H1 (cell line): ENCODE measurements around the gene ATP5F1C. TPM values are rescaled to one million over a fixed set of nuclear protein-coding genes. Genes with fewer than 3 reads are reported as not detected.

Source experiments
- CTCF ChIA-PET: fragments of 300-600 bp; sonication (Branson Sonifier 250); formaldehyde crosslinking; loops from one replicate; lab custom pipeline; 2021; ENCODE audit not compliant: partially characterized antibody; lab: Charles Lee
- POLR2A ChIA-PET: fragments of 300-600 bp; sonication (Branson Sonifier 250); formaldehyde crosslinking; loops from one replicate; lab custom pipeline; 2021; ENCODE audit warnings: inconsistent platforms; ENCODE audit not compliant: partially characterized antibody; lab: Charles Lee
- DNase-seq, 2 experiments: peaks; one replicate each; pipeline versions ENCODE4 v3.0.0 to v3.0.0-alpha.2; 2010 to 2022; ENCODE audit warnings: low spot score in 2 of 2, low read depth in 1 of 2, mixed read lengths in 1 of 2
- FAIRE-seq: peaks from 2 replicates; lab custom pipeline; 2011; peaks lifted over from hg19 to GRCh38; lab: Jason Lieb, UNC
- H2AFZ ChIP-seq: 2 replicates; pipeline ENCODE4 v1.8.1; 2012; ENCODE audit warnings: low read length, inconsistent platforms
- H2AK5ac ChIP-seq: 2 replicates; pipeline ENCODE4 v1.6.1; 2013; ENCODE audit warnings: low read depth, low read length
- H2BK120ac ChIP-seq: replicated peaks from 2 replicates; pipeline ENCODE3; 2013; ENCODE audit warnings: low read depth, low read length, inconsistent platforms
- H2BK12ac ChIP-seq: 2 replicates; pipeline ENCODE4 v1.6.1; 2013; ENCODE audit warnings: low read depth, low read length
- H2BK15ac ChIP-seq: 2 replicates; pipeline ENCODE4 v1.6.1; 2013; ENCODE audit warnings: low read length
- H2BK20ac ChIP-seq: 2 replicates; pipeline ENCODE4 v1.6.1; 2013; ENCODE audit warnings: low read length
- H2BK5ac ChIP-seq: 2 replicates; pipeline ENCODE4 v1.6.1; 2013; ENCODE audit warnings: low read depth, low read length
- H3K14ac ChIP-seq: 2 replicates; pipeline ENCODE4 v1.6.1; 2013; ENCODE audit warnings: inconsistent platforms; ENCODE audit not compliant: insufficient read length
- H3K18ac ChIP-seq: 2 replicates; pipeline ENCODE4 v1.6.1; 2013; ENCODE audit warnings: low read length; ENCODE audit errors: extremely low read depth
- H3K23ac ChIP-seq: 2 replicates; pipeline ENCODE4 v1.6.1; 2013; ENCODE audit warnings: inconsistent platforms; ENCODE audit not compliant: insufficient read length
- H3K23me2 ChIP-seq: 2 replicates; pipeline ENCODE4 v1.6.1; 2013; ENCODE audit warnings: low read depth, low read length
- H3K27ac ChIP-seq: 2 replicates; pipeline ENCODE4 v1.6.1; 2011; ENCODE audit warnings: low read depth, low read length, inconsistent platforms
- H3K27me3 ChIP-seq, 4 experiments: replicated peaks in 1 of 4; 1 replicate in 1 of 4; 2 replicates in 3 of 4; pipeline versions ENCODE4 v1.6.1 to v1.8.1; 2011 to 2013; ENCODE audit warnings: low read length in 3 of 4, mild to moderate bottlenecking in 3 of 4, inconsistent platforms in 2 of 4, mixed read lengths in 2 of 4, moderate library complexity in 1 of 4; ENCODE audit not compliant: control insufficient read depth in 3 of 4, insufficient read depth in 3 of 4; ENCODE audit errors: extremely low read depth in 1 of 4
- H3K36me3 ChIP-seq, 4 experiments: 2 replicates each; pipeline versions ENCODE4 v1.6.1 to v1.8.1; 2011 to 2013; ENCODE audit warnings: mild to moderate bottlenecking in 4 of 4, low read length in 3 of 4, moderate library complexity in 2 of 4, control low read depth in 1 of 4, inconsistent platforms in 1 of 4; ENCODE audit not compliant: insufficient read depth in 4 of 4, control insufficient read depth in 2 of 4
- H3K4ac ChIP-seq: replicated peaks from 2 replicates; pipeline ENCODE3; 2013; ENCODE audit warnings: low read length, low read depth, mixed read lengths, inconsistent platforms; ENCODE audit not compliant: insufficient read length
- H3K4me1 ChIP-seq, 4 experiments: replicated peaks in 1 of 4; 1 replicate in 1 of 4; 2 replicates in 3 of 4; pipeline versions ENCODE4 v1.6.1 to v1.8.1; 2011 to 2013; ENCODE audit warnings: low read length in 3 of 4, inconsistent platforms in 2 of 4, mixed read lengths in 1 of 4; ENCODE audit not compliant: insufficient read depth in 4 of 4, control insufficient read depth in 3 of 4
- H3K4me2 ChIP-seq, 2 experiments: 2 replicates each; pipeline versions ENCODE4 v1.6.1 to v1.8.1; 2011 to 2013; ENCODE audit warnings: low read depth in 2 of 2, low read length in 2 of 2, control low read depth in 1 of 2, inconsistent platforms in 1 of 2, mild to moderate bottlenecking in 1 of 2; ENCODE audit not compliant: insufficient read depth in 1 of 2
- H3K4me3 ChIP-seq, 4 experiments: fragments of 200-600, 300-600 bp in 1 of 4; sonication (generic), shearing (Covaris generic), sonication (Bioruptor Twin) in 1 of 4; 2 replicates each; pipeline versions ENCODE4 v1.5.1 to v1.8.1; 2011 to 2016; ENCODE audit warnings: low read length in 4 of 4, low read depth in 3 of 4, control low read depth in 2 of 4, inconsistent platforms in 2 of 4, mild to moderate bottlenecking in 2 of 4, mixed read lengths in 1 of 4, moderate library complexity in 1 of 4; ENCODE audit not compliant: insufficient read depth in 2 of 4; ENCODE audit errors: extremely low read depth in 1 of 4
- H3K56ac ChIP-seq: replicated peaks from 2 replicates; pipeline ENCODE3; 2013; ENCODE audit warnings: low read depth, mild to moderate bottlenecking, mixed read lengths, low read length, inconsistent platforms; ENCODE audit not compliant: insufficient read length
- H3K79me1 ChIP-seq: 2 replicates; pipeline ENCODE4 v1.6.1; 2013; ENCODE audit warnings: low read depth, low read length, control low read depth
- H3K79me2 ChIP-seq, 2 experiments: 2 replicates each; pipeline versions ENCODE4 v1.6.1 to v1.8.1; 2012 to 2013; ENCODE audit warnings: low read length in 2 of 2, mild to moderate bottlenecking in 2 of 2, inconsistent platforms in 1 of 2; ENCODE audit not compliant: insufficient read depth in 2 of 2, control insufficient read depth in 1 of 2
- H3K9ac ChIP-seq, 4 experiments: replicated peaks in 1 of 4; 1 replicate in 1 of 4; 2 replicates in 3 of 4; pipeline versions ENCODE4 v1.6.1 to v1.8.1; 2011 to 2013; ENCODE audit warnings: low read depth in 3 of 4, low read length in 3 of 4, control low read depth in 2 of 4, mild to moderate bottlenecking in 2 of 4, moderate library complexity in 2 of 4, inconsistent platforms in 1 of 4; ENCODE audit errors: extremely low read depth in 1 of 4
- H3K9me3 ChIP-seq, 2 experiments: 2 replicates each; pipeline versions ENCODE4 v1.6.1 to v1.8.1; 2012 to 2013; ENCODE audit warnings: mild to moderate bottlenecking in 2 of 2, moderate library complexity in 2 of 2, control low read depth in 1 of 2, inconsistent platforms in 1 of 2, low read depth in 1 of 2, low read length in 1 of 2, mixed read lengths in 1 of 2; ENCODE audit not compliant: insufficient read depth in 2 of 2
- H4K20me1 ChIP-seq, 2 experiments: replicated peaks in 1 of 2; 2 replicates each; pipeline versions ENCODE3 to v1.8.1; 2011 to 2013; ENCODE audit warnings: inconsistent platforms in 2 of 2, low read length in 2 of 2, mild to moderate bottlenecking in 1 of 2; ENCODE audit not compliant: insufficient read depth in 2 of 2, control insufficient read depth in 1 of 2
- H4K5ac ChIP-seq: 2 replicates; pipeline ENCODE4 v1.6.1; 2013; ENCODE audit warnings: low read length, low read depth, mixed read lengths, inconsistent platforms; ENCODE audit not compliant: insufficient read length
- H4K8ac ChIP-seq: 2 replicates; pipeline ENCODE4 v1.8.0; 2013; ENCODE audit warnings: mild to moderate bottlenecking, moderate library complexity, low read length, inconsistent platforms; ENCODE audit not compliant: insufficient read depth; ENCODE audit errors: extremely low read depth
- H4K91ac ChIP-seq: replicated peaks from 2 replicates; pipeline ENCODE3; 2013; ENCODE audit warnings: low read length, mixed read lengths, inconsistent platforms; ENCODE audit not compliant: insufficient read length
- ATF2 ChIP-seq: IDR thresholded peaks from 2 replicates; pipeline ENCODE4 v1.6.1; 2012; ENCODE audit warnings: low read length, inconsistent platforms
- E2F6 ChIP-seq: IDR thresholded peaks from 2 replicates; pipeline ENCODE4 v1.6.1; 2012; ENCODE audit warnings: inconsistent platforms
- JUND ChIP-seq: IDR thresholded peaks from 2 replicates; pipeline ENCODE4 v1.6.1; 2011; ENCODE audit warnings: mild to moderate bottlenecking, improper control_type of control experiment, low read length
- KDM4A ChIP-seq: IDR thresholded peaks from one replicate; pipeline ENCODE4 v1.7.1; 2012; ENCODE audit warnings: low read depth, mild to moderate bottlenecking, moderate library complexity, low read length, inconsistent platforms; ENCODE audit not compliant: severe bottlenecking
- PHF8 ChIP-seq: fragments of 200-600 bp; sonication (generic); conservative IDR thresholded peaks from 2 replicates; pipeline ENCODE4 v1.7.1; 2012; ENCODE audit warnings: low read depth, mild to moderate bottlenecking, inconsistent platforms, low read length, moderate library complexity
- POLR2A ChIP-seq, 2 experiments: IDR thresholded peaks; 1 replicate in 1 of 2; 2 replicates in 1 of 2; pipeline ENCODE4 v1.6.1; 2011; ENCODE audit warnings: low read depth in 2 of 2, low read length in 2 of 2, mild to moderate bottlenecking in 2 of 2; ENCODE audit errors: control extremely low read depth in 1 of 2
- RFX5 ChIP-seq: IDR thresholded peaks from 2 replicates; pipeline ENCODE4 v1.6.1; 2011; ENCODE audit warnings: low read depth, low read length, improper control_type of control experiment, borderline replicate concordance
- SP2 ChIP-seq: IDR thresholded peaks from 2 replicates; pipeline ENCODE4 v1.6.1; 2012; ENCODE audit warnings: mild to moderate bottlenecking, low read length, inconsistent platforms
- TAF1 ChIP-seq: IDR thresholded peaks from 2 replicates; pipeline ENCODE4 v1.6.1; 2011; ENCODE audit warnings: mild to moderate bottlenecking, low read depth, low read length
- TAF7 ChIP-seq: optimal IDR thresholded peaks from 2 replicates; pipeline ENCODE3; 2011; ENCODE audit warnings: low read depth, mild to moderate bottlenecking, inconsistent platforms, low read length, moderate library complexity, borderline replicate concordance
- USF2 ChIP-seq: IDR thresholded peaks from 2 replicates; pipeline ENCODE4 v1.6.1; 2011; ENCODE audit warnings: low read length, improper control_type of control experiment
- WGBS, 2 experiments: shearing (Covaris generic) in 1 of 2; methylation state at CpG; one replicate each; pipeline versions ENCODE4 v1.1.6 to v1.1.7; 2013 to 2015; ENCODE audit warnings: low lambda C conversion rate in 2 of 2, mixed read lengths in 2 of 2, inconsistent platforms in 1 of 2, low coverage in 1 of 2, missing lambda C conversion rate in 1 of 2; ENCODE audit not compliant: insufficient replicate concordance in 2 of 2, insufficient coverage in 1 of 2, insufficient read length in 1 of 2; ENCODE audit errors: extremely low coverage in 1 of 2, missing lambda C conversion rate in 1 of 2; 5-methylcytosine and 5-hydroxymethylcytosine counted together
- polyA plus RNA-seq, 7 experiments: library from polyadenylated mRNA; depleted of rRNA in 3 of 7; stranded (reverse) in 5 of 7; unstranded in 2 of 7; fragments of >200 nt in 5 of 7; fragments of 200-250 nt in 2 of 7; gene quantifications; 1 replicate in 5 of 7; 2 replicates in 1 of 7; 4 replicates in 1 of 7; pipeline versions ENCODE4 v1.2.1 to v1.2.3, GENCODE V29; 2011 to 2013; ENCODE audit warnings: missing spikeins in 2 of 7, mixed read lengths in 2 of 7
- total RNA-seq: library from RNA; stranded (reverse); fragmentation: NEBNext Ultra II Directional; extraction: Animal tissue kit (Norgen Biotek cat#: 25700); gene quantifications from 2 replicates; pipeline ENCODE4 v1.2.1, GENCODE V29; 2021

Gene ATP5F1C
- total and polyA plus RNA-seq, 2 of the 8 experiments (the other 6 are each of a cell fraction or from before 2014, with no cell fraction given), result 221 to 265 TPM

GRCh38 chr10:7853890-7854289, 65.9 kb downstream of the ATP5F1C start:
- Histone ChIP-seq H3K79me2 (peaks cover 0 to 11% of the 10 kb centered on the region in 2 experiments; a peak in 1 of 4 replicates), H4K20me1 (peaks cover 0 to 2% of the 10 kb centered on the region in 2 experiments), H3K27me3 (no peaks in the 10 kb centered on the region), H3K18ac (no peak overlapping the region), H2BK120ac (no peak overlapping the region), H2BK12ac (no peak overlapping the region), H2AFZ (no peak overlapping the region), H3K79me1 (no peaks in the 10 kb centered on the region; the same call in 1 of the 2 replicates), H3K56ac (no peak overlapping the region), H2BK20ac (no peak overlapping the region), H2BK15ac (no peak overlapping the region), H3K23ac (no peak overlapping the region), H3K27ac (no peak overlapping the region), H3K9me3 (no peaks in the 10 kb centered on the region), H4K91ac (no peak overlapping the region), H2AK5ac (no peak overlapping the region), H3K36me3 (no peaks in the 10 kb centered on the region), H4K8ac (no peak overlapping the region), H3K14ac (no peak overlapping the region), H4K5ac (no peak overlapping the region), H3K4me2 (no peak overlapping the region), H3K4me1 (peaks cover 0 to 4% (median 0%) of the 10 kb centered on the region in 4 experiments; a peak in 2 of 7 replicates), H3K4me3 (no peak overlapping the region), H2BK5ac (no peak overlapping the region), H3K4ac (no peak overlapping the region), H3K9ac (no peak overlapping the region), H3K23me2 (no peaks in the 10 kb centered on the region)
- no peak for DNase-seq
- WGBS, 2 experiments, result 89% methylated on average over 3 of the region's 3 CpGs; no CpG with 5 or more reads in 1 of the 2 experiments
- ChIA-PET CTCF (no interaction called here), POLR2A (no interaction called here)
- no peak for FAIRE-seq
- TF ChIP-seq USF2 (no peak), TAF7 (no peak), SP2 (no peak), KDM4A (no peak), TAF1 (no peak), JUND (no peak), ATF2 (no peak), PHF8 (no peak), POLR2A (IDR thresholded peaks at IDR 0.05; ENCODE audit: control extremely low read depth in 1 of 2, low read depth in 2 of 2, low read length in 2 of 2) (no peak), E2F6 (no peak), RFX5 (no peak)
